ENCODE data around the gene MMP2.
A peak's percentile ranks its signal among the peaks of the same experiment; 100 is the strongest.

MMP2 gene

GRCh38 chr16:55502801-55503366, 23.9 kb downstream of the MMP2 start (continued):
- TF ChIP-seq PRDM10 (tag by site-specific recombination; IDR thresholded peaks at IDR 0.05) = 0 out of 2 replicates have a peak, but pooled peaks have one; percentile 45
- 0 out of 2 replicates have a peak, but pooled peaks have one; percentile 21 for TF ChIP-seq BCL6B (tag by site-specific recombination; IDR thresholded peaks at IDR 0.05)
- TF ChIP-seq ZNF416 (tag by site-specific recombination; IDR thresholded peaks at IDR 0.05) = no peak
- TF ChIP-seq KLF1 (tag by site-specific recombination; IDR thresholded peaks at IDR 0.05) = peak; percentile 28; the same call in 1 of the 2 replicates

- ChIA-PET POLR2A (interaction anchor here (0.5 kb wide), 1 partner anchor 1743 kb away, joined by 4 read pairs; no protein-coding TSS in a partner anchor), CTCF (interaction anchor here (0.7 to 4.5 kb wide), 4 partner anchors 39 to 267 kb away, joined by 3 to 35 read pairs (median 12); no protein-coding TSS in a partner anchor)
- no peaks in the 10 kb centered on the region for H3K9me3 ChIP-seq (ENCODE audit: control insufficient read depth, insufficient read depth, low read depth, low read length)
- H3K27ac ChIP-seq (ENCODE audit: extremely low read depth, low read depth, low read length) = no peak overlapping the region
- H3K36me3 ChIP-seq (ENCODE audit: control insufficient read depth in 2 of 2, insufficient read depth in 1 of 2, low read length in 2 of 2) = peaks cover 0 to 17% of the 10 kb centered on the region in 2 experiments; a peak in 1 of 3 replicates
- peaks cover 15% of the 10 kb centered on the region for H3K4me1 ChIP-seq (ENCODE audit: control insufficient read depth, insufficient read depth, low read length)
- TF ChIP-seq ZNF530 (tag by site-specific recombination; IDR thresholded peaks at IDR 0.05; ENCODE audit: low read depth) (no peak), PRDM4 (tag by site-specific recombination; IDR thresholded peaks at IDR 0.05) (no peak), ZNF473 (tag by site-specific recombination; IDR thresholded peaks at IDR 0.05) (no peak)
- H3K4me3 ChIP-seq (ENCODE audit: low read depth, low read length) = no peak overlapping the region
These were observed 24.9 kb downstream of the MMP2 start for GRCh38 chr16:55503726-55504550.

- no peak overlapping the region for H3K27ac ChIP-seq (ENCODE audit: extremely low read depth, low read depth, low read length)
- ChIA-PET CTCF (interaction anchor here (0.6 to 1.6 kb wide), 2 partner anchors 40 to 1968 kb away, joined by 3 to 10 read pairs; no protein-coding TSS in a partner anchor), POLR2A (no interaction called here)
- H3K4me3 ChIP-seq (ENCODE audit: low read depth, low read length) = no peak overlapping the region
- no peaks in the 10 kb centered on the region for H3K9me3 ChIP-seq (ENCODE audit: control insufficient read depth, insufficient read depth, low read depth, low read length)
- H3K36me3 ChIP-seq (ENCODE audit: control insufficient read depth in 2 of 2, insufficient read depth in 1 of 2, low read length in 2 of 2) = peaks cover 0 to 17% of the 10 kb centered on the region in 2 experiments; a peak in 1 of 3 replicates
- peaks cover 8% of the 10 kb centered on the region for H3K4me1 ChIP-seq (ENCODE audit: control insufficient read depth, insufficient read depth, low read length)
- TF ChIP-seq ZEB2 (tag by site-specific recombination; IDR thresholded peaks at IDR 0.05) (no peak), ZNF184 (tag by site-specific recombination; IDR thresholded peaks at IDR 0.05) (no peak), ZNF138 (tag by site-specific recombination; IDR thresholded peaks at IDR 0.05; ENCODE audit: borderline replicate concordance) (no peak), ZNF776 (tag by site-specific recombination; IDR thresholded peaks at IDR 0.05; ENCODE audit: borderline replicate concordance) (no peak), GFI1B (tag by site-specific recombination; IDR thresholded peaks at IDR 0.05) (no peak), ZNF768 (tag by site-specific recombination; IDR thresholded peaks at IDR 0.05) (no peak), SP3 (tag by site-specific recombination; IDR thresholded peaks at IDR 0.05) (no peak), BCL11B (tag by site-specific recombination; IDR thresholded peaks at IDR 0.05; ENCODE audit: low read depth) (no peak), ZFHX2 (tag by site-specific recombination; conservative IDR thresholded peaks at IDR 0.05) (no peak)
These were observed 26.5 kb downstream of the MMP2 start for GRCh38 chr16:55505333-55506015.

Data from HEK293 (cell line).